A172 (cell line): Measurements from ENCODE around the gene SEPTIN10. TPM values are rescaled to one million over a fixed set of nuclear protein-coding genes. Genes with fewer than 3 reads are reported as not detected.
A peak's percentile ranks its signal among the peaks of the same experiment; 100 is the strongest.
"Not testable (repeated sequence)": the region's sequence is repeated elsewhere in the genome, so short reads cannot be mapped to it uniquely, and the experiment has no call there.

Experiments
- DNase-seq: peaks from one replicate; pipeline ENCODE4 v3.0.0-alpha.2; 2015; ENCODE audit warnings: low spot score
- total RNA-seq: library from RNA; depleted of rRNA; stranded (reverse); fragments of >200 nt; shearing (Covaris generic); gene quantifications from 2 replicates; pipeline ENCODE4 v1.2.3, GENCODE V29; 2014; rRNA removed

Gene SEPTIN10
- total RNA-seq: 102 and 149 TPM in 2 replicates

DNA sequence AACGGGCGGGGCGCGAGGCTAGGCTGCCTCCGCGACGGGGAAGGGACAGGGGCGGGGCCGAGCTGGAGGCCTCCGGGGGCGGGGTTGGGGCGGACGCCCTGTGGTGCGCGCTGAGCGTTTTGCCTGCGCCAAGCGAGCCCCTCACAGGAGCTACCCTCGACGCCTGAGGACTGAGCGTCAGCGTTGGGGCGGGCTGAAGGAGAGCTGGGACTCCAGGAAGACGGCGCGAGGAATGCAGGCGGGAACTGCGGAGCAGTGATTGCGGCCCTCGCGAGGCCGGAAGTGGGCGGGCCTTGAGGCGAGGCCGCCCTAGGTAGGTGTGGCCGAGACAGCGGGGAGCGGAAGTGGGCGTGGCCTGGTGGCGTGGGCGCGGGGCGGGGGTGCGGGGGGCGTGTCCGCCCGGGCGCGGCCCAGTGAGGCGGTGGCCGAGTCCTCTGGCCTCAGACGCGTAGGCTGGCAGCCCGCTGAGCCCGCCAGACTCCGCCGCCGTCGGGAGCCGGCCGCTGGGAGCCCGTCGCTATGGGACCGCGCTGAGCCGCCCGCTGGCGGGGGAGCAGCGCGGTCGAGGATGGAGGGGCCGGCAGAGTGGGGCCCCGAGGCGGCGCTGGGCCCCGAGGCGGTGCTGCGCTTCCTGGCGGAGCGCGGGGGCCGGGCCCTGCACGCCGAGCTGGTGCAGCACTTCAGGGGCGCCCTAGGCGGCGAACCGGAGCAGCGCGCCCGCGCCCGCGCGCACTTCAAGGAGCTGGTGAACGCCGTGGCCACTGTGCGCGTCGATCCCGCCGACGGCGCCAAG lies at the start of gene SEPTIN10, which contains the start of gene SOWAHC:
Gene SEPTIN10, minus strand, starts transcription at position 45 of the 793 bp plus-strand sequence. CDS start 139 bp downstream, outside the sequence.
Gene SOWAHC, plus strand, starts transcription at position 443 of the 793 bp plus-strand sequence. Its CDS starts 126 bp downstream, at position 569.
- peak; percentile 97 for DNase-seq

DNA sequence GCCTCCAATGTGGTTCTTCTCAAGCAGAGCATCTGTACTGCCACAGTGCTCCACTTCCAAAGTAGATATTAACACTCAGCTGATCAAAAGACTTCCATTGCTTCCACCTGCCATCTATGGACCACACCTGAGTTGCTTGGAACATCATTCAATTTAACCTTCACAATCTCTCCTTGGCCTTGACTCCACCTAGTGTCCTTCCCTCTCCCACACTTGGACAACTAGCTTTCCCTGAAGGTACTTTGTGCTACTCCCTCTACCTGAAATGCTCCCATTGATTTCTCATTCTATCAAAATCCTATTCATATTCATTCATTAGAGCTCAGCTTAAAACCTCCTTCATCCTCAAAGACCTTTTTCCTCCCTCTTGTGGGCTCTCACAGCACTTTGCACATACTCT lies 49.1 kb upstream of the SEPTIN10 start:
- DNase-seq: no peak

DNA sequence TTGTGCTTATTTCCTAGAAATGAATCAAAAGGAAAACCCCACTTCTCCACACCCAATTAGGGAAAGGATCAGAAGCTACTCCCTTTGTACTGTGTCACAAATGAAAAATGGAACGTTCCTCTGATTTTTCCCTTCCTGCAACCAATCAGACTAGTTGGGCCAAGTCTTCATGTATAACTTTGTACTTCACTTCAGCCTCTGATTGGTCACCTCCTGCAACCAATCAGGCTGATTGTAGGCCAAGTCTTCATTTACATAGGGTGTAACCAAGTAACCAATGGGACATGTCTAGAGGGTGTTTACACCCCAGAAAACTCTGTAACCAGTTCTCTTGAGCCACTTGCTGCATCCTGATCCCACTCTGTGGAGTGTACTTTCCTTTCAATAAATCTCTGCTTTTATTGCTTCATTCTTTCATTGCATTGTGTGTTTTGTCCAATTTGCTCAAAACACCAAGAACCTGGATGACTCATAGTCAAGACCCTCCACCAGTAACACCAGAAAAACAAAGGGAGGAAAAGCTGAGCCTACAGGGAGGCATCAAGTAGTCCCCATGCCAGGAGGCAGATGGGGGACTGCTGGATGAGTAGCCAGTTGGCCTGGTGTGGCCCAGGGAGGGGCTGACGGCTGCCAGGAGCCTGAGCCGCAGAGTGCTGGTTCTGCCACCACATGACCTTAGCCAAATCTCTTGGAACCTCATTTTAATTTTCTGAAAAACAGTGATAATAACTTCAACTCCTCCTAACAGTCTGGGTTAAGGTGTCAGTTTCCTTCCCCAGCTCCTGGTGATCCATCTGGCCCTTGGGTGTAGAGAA lies 46.5 kb upstream of the SEPTIN10 start:
- peak; percentile 28 for DNase-seq

DNA sequence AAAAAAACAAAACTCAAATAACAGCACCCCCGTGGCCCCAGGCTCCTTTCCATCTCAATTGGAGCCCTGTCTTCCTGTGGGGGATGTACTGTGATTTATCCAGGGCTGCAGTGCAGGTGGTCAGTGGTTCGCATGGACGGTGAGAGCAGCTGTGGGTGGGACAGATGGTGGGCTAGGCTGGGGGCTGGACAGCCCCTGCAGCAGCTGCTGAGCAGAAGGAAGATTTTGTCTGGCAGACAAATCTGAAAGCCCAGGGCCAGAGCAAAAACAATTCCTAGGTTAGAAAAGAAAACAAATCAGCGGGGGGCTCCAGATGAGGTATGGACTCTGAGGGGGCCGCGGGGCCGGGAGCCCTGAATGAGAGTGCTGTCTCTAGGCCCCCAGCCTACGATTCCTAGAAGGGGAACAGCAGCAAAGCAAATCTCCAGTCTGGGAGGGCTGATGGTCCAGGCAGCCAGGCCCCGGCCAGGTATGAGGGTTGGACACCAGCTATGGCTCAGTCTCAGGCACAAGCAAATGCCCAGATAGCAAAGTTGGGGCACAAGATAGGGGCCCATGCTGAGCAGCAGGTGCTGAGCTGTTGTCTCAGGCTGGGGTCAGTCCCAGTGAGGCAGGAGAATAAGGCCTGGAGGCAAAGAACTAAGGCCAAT lies 45.8 kb upstream of the SEPTIN10 start:
- DNase-seq: no peak

DNA sequence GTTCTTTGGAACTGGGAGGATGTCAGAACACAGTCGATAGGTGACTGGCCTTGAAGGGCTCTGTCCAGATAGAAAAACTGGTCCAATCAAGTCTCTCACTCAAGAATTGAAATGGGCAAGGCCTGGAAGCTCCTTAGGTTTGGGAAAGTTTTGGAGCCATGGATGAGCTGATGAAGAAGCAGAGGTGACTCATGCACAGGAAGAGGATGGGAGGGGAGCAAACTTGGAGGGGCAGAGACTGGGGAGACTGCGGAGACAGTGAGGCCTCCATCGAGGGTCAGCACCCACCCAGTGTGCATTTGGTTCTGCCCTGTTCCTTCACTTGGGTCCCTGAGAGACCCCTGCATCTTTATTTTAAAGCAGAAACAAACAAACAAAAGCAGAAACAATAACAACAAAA lies 41.5 kb upstream of the SEPTIN10 start:
- no peak for DNase-seq

DNA sequence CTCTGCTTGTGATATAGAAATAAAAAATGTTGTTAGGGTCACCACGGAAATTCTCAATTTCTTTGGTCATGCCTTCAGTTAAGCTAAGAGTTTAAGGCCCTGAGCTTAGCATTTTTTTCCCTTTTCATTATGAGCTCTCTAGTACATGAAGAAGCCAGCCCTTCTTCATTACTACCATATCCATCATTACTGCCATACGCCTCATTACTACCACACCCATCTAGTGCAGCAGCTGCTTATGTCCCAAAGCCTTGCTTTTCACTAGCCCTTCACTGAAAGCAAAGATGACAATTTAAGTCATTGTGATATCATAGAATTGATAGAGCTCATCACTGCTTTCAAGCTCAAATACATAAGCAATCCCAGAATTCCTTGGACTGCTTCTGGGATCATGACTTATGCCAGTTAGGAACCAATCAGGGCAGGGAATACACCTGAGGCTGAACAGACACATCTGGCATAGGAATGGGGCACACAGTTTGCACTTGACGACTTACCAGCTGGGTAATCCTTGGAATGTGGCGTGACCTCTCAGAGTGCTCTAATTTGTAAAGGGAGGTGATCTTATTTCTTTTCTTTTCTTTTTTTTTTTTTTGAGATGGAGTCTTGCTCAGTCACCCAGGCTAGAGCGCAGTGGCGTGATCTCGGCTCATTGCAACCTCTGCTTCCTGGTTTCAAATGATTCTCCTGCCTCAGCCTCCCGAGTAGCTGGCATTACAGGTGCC lies 40.7 kb upstream of the SEPTIN10 start:
- no peak for DNase-seq

DNA sequence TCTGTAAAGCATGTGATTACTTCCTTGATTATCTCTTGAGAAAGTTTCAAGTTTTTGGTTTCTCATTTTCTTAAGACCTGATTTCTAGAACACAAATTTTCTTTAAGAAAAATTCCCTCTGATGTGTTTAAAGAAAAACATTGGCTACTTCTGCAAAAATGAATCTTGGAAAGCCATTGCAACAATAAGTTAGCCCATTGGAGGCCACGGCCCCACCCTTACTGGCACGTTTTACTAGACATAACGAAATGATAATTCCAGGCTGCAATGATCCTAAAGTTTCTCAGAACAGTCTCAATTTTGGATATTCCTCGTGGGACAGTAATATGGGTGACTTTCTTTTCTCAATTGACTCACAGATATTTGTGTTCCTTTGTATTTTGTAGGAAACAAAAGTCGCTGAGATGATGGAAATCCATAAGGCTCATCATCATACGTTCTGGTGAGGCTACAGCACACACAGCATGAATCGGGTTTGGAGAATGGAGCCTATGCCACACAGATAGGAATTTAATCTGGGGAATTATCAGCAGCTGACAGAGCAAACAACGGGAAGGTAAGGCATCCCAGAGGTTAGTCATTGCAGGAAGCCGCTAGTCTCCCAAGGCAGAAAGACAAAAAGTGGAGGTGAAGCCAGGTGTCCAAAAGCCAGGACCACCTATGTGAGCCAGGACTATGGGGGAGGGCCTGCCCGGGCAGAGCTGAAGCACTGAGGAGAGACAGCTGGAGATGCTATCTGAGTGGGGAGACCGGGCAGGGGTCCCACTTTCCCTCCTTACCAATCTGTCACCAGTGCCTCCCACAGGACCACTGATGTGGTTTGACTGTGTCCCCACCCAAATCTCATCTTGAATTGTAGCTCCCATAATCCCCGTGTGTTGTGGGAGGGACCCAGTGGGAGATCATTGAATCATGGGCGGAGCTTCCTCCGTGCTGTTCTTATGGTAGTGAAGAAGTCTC lies 36.2 kb upstream of the SEPTIN10 start:
- DNase-seq: no peak

DNA sequence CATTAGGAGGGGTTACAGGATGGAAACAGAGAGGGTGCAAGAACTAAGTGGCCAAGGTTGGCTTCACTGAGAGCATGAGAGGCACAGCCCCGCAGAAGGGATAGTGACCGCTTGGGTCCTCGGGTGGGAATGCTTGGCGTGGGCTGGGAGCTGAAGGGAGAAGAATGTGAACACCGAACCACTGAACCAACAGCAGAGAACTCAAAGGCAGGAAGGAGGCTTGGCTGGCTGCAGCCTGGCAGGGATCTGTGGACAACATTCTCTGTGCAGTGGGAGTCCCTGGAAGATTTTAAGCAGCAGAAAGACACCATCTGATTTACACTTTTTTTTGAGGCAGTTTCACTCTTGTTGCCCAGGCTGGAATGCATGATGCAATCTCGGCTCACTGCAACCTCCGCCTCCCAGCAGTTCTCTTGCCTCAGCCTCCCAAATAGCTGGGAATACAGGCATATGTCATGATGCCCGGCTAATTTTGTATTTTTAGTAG lies 34.3 kb upstream of the SEPTIN10 start:
- no peak for DNase-seq

DNA sequence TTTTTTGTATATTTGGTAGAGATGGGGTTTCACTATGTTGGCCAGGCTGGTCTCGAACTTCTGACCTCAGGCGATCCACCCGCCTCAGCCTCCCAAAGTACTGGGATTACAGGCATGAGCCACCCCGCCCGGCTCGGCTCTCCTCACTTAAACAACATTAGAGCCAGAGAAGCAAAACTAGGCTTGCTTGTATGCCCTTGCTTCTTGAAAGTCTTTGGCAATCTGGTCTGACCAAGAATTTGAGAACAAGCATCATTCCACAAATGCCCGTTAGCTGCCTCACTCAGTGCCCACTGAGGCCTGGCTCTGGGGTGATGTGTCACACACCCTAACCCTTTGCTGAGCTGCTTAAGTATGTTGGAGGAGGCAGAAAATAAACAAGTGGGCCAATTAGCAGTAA lies 33.9 kb upstream of the SEPTIN10 start:
- DNase-seq: no peak

DNA sequence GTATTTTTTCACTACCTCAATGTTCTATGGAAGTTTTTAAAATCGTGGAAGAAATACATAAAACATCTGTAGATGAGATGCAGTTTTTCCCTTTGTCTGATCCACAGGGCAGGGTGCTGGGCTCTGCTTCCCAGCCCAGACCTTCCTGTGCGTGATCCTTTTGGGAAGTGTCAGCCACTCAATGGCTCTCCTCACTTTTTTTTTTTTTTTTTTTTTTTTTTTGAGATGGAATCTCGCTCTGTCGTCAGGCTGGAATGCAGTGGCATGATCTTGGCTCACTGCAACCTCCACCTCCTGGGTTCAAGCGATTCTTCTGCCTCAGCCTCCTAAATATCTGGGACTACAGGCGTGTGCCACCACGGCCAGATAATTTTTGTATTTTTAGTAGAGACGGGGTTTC lies 33.2 kb upstream of the SEPTIN10 start:
- DNase-seq: no peak

DNA sequence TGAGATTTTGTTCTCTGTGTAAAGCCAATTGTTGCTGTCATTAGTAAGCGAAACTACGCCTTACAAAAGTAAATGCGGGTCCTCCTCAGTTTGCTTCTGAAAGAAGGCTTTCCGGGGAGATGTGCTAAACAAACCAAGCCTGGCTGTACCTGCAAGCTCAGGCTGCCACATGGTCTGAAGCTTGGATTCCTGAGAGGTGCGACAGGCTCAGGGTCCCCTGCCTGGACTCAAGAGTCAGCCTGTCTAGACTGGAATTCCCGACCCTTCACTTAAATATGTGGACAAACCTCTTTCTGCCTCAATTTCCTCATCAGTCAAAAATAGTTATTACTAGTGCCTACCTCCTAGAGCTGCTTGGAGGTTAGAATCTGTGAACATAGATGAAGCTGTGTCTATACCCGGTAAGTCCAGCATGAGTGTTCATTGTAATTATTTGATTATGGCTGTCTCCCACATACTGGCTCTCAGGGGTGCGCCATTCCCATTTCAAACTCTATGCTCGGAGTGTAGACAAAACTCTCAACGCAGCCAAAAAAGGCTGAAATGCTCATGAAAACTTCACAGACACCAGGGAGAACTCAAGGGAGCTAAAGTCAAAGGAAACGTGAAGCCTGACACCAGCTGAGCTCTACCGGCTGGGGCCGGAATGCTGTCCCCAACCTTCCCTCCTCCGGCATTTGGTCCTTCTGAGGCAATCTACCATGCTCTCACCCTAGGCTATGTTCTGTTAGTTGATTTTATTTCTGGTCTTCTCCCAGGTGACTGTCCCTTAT lies 31.8 kb upstream of the SEPTIN10 start:
- no peak for DNase-seq

DNA sequence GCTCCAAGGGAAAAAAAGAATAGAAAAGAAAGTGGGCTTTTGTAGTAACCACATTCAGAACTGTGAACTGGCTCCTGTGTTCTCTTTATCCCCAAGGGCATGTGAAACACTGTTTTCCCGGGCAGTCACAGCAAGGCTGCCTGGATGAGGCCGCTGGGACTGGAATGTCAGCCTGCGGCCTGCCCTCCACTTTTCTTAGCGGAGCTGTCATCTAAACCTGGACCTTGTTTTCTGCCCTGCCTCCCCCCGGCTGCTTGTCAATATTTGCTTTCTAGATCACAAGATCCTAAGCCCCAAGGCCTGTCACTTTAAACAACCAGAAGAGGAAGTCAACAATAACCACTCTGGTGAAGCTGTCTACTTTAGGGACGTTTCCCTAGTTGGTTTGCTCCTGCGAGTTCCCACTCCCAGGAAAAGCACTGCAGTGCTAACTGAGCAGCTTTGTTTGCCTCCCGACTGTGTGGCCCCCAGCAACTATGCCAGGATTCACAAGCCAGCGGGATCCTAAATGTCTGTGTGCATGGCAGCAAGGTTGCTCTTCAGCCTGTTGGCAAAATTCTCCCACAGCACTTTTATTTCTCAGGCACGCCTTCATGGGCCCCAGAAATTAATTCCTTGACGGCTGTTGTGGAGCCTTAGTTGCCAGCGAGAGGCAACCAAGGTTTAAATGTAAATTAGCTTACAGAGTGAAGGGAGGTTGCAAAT lies 31.0 kb upstream of the SEPTIN10 start:
- no peak for DNase-seq

DNA sequence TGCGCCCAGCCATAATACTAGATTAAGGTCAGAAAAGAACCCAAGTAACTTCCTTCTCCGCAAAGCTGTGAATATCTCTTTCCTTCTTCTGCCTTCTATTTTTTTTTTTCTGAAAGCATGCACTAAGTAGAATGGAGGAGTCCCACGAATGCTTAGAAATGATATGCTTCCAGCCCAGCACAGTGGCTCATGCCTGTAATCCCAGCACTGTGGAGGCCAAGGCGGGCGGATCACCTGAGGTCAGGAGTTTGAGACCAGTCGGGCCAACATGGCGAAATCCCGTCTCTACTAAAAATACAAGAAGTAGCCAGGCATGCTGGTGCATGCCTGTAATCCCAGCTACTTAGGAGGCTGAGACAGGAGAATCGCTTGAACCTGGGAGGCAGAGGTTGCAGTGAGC lies 26.2 kb upstream of the SEPTIN10 start:
- not testable (repeated sequence) for DNase-seq

DNA sequence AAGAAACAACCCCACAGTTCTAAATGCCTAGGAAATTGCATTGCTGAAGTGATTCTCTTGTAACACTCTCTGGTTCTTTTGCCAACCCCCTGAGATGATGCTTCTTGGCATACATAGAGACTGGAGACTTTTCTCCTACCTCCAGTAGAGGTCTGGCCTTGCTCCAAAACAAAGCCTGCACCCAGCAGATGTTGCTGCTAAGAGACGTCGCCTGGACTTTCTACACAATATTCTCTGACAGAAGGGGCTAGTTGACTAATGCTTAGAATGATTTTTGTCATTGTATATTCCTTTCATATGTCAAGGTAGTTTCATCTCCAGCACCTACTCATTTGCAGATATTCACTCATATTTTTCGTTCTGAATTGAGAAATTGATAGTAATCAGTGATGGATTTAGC lies 25.0 kb upstream of the SEPTIN10 start:
- DNase-seq: no peak

DNA sequence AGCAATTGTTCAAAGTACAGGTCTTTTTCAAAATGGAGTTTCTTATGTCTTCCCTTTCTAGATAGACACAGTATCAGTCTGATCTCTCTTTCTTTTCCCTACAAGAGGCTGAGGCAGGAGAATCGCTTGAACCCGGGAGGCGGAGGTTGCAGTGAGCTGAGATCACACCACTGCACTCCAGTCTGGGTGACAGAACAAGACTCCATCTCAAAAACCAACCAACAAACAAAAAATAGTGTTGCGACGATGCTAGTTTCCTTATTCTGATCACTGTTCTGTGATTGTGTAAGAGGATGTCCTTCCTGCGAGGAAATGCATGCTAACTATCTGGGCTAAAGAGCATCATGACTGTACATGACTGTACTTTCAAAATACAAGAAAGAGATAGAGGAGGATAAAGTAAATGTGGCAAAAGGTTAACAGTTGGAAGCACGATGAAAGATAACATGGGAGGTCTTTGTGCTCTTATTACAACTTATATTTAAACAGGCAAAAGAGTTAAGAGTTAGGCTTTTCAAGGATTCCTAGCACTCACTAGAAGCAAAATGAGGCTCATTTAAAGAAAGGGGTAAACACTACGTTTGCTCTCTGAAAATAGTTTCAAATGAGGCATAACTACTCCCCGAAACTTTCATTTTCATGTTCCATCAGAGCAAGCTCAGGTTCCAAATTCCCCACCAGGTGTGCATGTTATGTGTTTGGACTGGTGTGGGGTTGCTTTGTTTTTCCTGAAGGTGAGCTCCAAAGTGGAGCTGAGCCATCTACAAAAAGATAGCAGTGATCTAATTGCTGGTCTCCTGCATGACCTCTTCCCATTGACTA lies 24.2 kb upstream of the SEPTIN10 start:
- no peak for DNase-seq

DNA sequence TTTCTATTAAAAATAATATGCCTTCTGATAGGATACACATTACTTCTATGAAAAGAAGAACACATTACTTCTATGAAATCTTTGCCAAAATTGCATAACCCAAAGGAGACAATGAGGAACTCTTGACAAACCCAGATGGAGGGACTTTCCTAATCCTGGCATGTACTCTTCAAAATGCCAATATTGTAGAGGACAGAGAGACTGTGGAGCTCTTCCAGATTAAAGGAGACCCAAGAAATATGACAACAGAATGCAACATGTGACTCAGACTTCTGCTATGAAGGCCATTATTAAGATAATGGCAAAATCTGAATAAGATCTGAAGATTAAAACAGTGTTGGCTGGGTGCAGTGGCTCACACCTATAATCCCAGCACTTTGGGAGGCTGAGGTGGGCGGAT lies 22.6 kb upstream of the SEPTIN10 start:
- DNase-seq: no peak

DNA sequence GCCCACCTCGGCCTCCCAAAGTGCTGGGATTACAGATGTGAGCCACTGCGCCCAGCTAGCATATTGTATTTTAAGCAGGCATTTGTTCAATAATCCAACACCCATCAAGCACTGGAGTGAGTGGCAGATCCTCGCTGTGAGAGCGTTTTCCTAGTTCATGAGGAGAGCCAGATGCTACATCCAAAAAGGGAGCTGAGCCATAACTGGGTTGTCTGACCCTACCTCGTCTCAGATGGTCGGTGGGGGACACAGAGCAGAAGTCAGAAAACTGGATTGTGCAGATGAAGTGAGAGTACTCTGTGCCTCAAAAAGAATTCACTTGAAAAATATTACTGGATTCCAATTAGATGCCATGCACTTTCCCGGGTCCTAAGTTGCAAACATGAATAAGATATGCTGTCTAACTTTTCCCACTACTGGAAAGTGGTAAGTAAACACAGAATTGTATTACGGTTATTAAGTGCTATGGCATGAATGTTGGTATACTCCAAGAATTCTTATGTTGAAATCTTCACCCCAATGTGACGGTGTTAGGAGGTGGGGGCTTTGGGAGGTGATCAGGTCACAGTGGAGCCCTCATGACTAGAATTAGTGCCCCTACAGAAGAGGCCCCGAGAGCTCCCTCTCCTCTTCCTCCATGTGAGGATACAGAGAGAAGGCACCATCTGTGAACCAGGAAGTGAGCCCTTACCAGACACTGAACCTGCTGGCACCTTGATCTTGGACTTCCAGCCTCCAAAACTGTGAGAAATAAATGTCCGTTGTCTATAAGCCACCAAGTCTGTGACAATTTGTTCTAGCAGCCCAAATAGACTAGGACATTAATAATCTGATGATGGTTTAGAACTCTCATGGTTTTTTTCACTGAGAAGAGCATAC lies 21.9 kb upstream of the SEPTIN10 start:
- no peak for DNase-seq
